GM19328 (cell line): ENCODE measurements around the gene XRN2.
"Not testable (repeated sequence)": the region's sequence is repeated elsewhere in the genome, so short reads cannot be mapped to it uniquely, and the experiment has no call there.

Source experiments
- ATAC-seq: cut with Tn5 transposase; IDR thresholded peaks from one replicate; pipeline ENCODE4 v1.9.1; 2021; ENCODE audit warnings: mild to moderate bottlenecking, moderate library complexity; ENCODE audit not compliant: unreplicated experiment

Gene XRN2

DNA sequence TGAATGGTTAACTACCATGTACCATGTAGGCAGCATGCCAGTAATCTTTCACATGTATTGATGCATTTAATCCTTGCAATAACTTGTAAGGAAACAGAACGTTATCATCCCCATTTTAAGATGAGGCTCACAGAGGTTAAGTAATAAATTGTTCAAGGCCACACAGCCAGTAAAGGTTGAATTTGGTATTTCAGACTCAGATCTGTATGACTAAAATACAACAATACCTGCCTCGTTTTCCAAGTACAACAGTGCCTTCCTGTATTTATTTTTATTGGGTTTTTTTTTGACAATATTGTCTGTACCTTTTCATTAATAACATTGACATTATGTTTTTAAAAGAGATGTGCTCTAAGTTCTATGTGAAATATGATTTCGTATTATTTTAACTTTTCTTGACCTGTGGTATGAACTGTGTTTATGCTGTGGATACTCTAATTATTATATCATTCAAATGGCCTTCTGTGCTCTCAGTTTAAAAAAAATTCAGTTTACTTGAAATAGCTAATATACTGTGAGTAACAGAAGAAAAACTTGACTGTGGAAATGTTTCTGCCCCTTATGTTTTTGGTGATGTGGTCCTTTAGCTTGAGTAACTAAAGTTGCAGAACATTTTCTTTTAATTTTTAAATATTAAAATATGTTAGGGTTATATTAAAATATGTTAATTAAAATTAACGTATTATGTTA, 39.7 kb downstream of the XRN2 start:
- no peak for ATAC-seq

GRCh38 chr20:21344206-21344900, 41.2 kb downstream of the XRN2 start:
- ATAC-seq = no peak

DNA sequence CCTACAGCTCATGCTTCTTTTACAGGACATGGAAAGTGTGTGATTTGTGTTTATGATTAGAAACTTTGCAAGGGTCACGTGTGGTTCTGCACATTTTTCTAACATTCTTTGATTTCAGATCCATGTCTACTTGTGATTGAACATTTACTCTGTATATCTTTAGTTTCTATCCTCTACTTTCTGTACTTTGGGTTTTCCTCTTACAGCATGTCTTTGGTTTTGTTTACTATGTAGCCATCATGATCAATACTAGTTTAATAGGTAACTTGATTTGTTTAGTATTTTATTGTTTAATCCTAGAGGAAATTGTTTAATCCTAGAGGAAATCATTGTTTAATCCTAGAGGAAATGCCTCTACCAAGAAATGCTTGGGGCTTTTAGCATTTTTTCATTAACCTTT, 41.8 kb downstream of the XRN2 start:
- no peak for ATAC-seq

DNA sequence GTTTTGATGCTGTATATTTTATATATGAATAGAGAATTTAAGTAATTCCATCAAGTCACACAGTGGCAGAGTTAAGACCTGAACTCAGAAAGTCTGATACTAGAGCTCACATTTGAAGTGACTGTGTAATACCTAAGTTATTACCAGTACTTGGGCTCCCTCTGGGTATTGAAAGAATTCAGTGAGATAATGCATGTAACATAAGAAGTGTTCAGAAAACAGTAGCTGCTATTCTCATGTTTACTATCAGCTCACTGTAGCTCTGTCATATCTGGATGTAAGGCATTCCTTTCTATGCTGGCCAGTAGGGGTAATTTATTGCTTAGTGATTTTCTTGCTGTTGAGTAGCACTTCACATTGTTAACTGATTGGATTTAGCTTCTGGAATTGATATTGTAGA, 49.6 kb downstream of the XRN2 start:
- no peak for ATAC-seq

DNA sequence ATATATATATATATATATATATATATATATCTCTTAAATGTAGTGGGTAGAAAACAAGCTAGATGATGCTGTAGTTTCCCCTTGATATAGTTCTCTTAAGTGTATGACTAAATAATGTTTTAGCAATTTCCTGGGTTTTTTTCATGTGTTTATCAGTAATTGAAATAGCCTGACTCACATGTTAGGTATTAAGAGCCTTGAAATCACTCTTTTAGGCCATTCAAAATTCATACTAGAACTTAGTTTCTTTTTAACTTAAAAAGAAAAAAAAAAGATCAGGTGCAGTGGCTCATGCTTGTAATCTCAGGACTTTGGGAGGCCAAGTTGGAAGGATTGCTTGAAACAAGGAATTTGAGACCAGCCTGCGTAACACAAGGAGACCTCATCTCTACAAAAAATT, 50.1 kb downstream of the XRN2 start:
- no peak for ATAC-seq

DNA sequence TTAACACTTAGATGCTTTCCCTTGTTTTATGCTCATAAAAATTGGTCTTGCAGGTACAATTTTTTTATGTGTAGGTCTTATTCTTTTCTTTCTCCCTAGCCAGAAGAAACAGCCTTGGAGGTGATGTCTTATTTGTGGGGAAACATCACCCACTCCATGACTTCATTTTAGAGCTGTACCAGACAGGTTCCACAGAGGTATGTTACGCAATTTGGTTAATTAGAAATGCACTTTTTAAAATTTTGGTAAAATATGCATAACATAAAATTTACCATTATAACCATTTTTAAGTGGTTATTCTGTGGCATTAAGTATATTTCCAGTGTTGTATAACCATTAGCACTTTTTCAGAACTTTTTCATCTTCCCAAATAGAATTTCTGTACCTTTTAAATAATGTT, 52.9 kb downstream of the XRN2 start:
- no peak for ATAC-seq

DNA sequence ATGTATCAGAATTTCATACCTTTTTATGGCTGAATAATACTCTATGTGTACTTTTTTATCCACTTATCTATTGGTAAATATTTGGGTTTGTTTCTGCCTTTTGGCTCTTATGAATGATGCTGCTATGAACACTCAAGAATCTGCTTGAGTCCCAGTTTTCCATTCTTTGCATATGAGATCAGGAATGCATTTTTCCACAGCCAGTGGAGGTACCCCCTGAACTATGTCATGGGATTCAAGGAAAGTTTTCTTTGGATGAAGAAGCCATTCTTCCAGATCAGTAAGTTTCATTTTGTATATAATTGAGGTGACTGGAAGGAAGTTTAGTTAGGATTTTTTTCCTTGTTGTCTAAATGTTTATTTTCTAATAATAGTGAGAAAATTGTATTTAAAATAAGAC, 53.3 kb downstream of the XRN2 start:
- ATAC-seq = no peak

DNA sequence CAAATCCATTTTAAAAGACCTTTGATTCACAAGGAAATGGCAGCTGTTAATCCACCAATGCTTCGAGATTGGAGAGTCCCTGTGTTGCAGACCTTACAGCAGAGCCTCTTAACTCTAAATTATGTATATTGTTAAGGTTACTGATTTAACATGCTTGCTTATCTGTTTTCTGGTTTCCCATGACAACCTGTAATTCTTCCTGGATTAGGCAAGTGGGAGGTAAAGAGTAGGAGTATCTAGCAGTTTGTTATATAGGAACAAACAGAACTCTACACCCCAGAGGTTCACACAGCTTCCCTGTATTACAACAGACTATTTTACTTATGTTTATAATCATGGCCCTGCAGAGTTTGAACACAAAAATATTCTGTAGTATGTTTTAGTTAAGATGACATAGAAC, 54.7 kb downstream of the XRN2 start:
- no peak for ATAC-seq

- ATAC-seq = no peak
Observed at GRCh38 chr20:21358737-21359136, 55.6 kb downstream of the XRN2 start.

GRCh38 chr20:21360705-21361104, 57.6 kb downstream of the XRN2 start:
- no peak for ATAC-seq

- no peak for ATAC-seq
Observed at GRCh38 chr20:21361266-21361665, 58.1 kb downstream of the XRN2 start.

- no peak for ATAC-seq
Observed at GRCh38 chr20:21364413-21364812, 61.3 kb downstream of the XRN2 start.

DNA sequence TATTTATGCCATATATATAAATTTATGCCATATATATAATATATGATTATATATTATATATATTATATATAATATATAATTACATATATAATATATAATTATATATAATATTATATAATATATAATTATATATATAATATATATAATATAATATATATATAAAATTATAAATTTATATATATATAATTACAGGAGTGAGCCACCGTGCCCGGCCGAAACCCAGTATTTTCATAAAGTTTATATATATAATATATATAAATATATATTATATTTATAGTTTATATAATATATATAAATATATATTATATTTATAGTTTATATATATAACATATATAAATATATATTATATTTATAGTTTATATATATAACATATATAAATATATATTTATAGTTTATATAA, 62.6 kb downstream of the XRN2 start:
- no peak for ATAC-seq

- ATAC-seq = not testable (repeated sequence)
Observed at GRCh38 chr20:21366273-21366672, 63.1 kb downstream of the XRN2 start.

DNA sequence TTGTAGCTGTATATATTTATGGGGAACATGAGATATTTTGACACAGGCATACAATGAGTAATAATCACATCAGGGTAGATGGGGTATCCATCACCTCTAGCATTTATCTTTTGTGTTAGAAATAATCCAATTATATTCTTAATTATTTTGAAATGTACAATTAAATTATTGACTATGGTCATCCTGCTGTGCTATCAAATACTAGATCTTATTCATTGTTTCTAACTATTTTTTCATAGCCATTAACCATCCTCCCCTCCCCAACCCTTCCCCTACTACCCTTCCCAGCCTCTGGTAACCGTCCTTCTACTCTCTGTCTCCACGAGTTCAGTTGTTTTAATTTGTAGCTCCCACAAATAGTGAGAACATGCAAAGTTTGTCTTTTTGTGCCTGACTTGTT, 65.7 kb downstream of the XRN2 start:
- ATAC-seq = no peak

GRCh38 chr20:21371193-21371592, 68.1 kb downstream of the XRN2 start:
- ATAC-seq = no peak

DNA sequence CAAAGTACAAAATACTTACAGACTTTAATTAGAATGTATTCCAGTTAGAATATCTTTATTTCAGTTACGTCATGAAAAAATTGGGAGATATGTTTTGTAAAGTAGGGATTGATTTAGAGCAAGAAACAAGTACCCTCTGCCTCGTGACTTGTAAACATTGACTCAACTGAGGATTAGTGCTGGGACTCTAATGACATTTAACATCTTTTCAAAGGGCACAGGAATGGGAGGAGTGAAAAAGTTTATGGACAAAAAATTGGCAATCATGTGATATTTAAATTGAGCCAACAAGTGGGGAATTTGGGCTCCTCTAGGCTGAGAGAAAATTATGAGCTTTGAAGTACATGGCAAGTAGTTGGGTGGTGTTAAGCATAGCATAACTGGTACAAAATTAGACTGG, 68.9 kb downstream of the XRN2 start:
- ATAC-seq = no peak

DNA sequence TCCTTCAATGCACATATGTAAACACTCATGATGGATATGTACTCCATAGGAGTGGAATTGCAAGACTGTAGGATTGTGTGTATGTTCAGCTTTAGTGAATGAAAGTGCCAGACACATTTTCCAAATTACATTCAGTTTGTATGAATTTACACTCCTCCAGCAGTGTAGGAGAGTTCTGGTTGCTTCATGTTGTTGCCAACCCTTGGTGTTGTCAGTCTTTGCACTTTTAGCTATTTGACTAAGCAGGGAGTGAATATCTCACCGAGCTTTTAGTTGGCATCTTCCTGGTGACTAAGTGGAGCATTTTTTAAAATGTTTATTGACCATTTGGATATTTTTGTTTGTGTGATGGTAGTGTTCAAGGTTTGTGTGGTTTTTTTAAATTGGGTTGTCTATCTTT, 70.3 kb downstream of the XRN2 start:
- no peak for ATAC-seq

- no peak for ATAC-seq
Observed at GRCh38 chr20:21376626-21377025, 73.5 kb downstream of the XRN2 start.

DNA sequence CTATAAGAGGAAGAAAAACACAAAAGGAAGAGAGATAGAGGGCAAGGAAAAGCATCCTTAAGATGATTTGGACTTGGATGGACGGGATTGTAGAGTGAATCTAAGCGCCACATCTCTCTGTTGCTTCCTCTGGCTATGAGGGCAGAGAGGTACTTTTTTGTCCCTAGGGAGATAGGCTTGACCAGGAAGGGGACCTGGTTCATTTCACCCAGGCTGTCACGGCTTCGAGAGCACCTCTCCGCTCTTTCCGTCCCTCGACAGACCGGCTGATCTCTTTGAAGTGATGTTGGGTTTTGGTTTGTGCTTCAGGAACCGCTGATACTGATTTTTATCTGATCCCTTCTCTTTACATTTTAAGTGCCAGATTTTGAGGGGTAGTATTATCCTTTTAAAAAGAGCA, 74.6 kb downstream of the XRN2 start:
- no peak for ATAC-seq

DNA sequence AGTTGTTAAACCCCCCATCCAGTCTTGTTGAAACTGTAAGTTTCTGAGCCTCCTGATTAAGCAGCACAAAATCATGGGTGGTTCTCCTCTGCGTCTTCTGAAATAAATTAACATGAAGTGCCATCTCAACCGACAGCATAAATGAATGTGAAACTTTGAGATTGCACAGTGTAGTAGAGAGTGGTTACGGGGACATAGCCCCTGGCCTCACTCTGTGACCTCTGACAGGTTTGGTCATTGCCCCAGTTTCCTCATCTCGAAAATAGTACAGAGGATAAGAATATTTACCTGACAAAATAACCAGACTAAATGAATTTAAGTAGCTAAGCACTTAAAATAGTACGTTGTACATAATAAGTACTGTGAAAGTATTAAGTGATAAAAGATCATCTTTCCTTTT, 75.1 kb downstream of the XRN2 start:
- no peak for ATAC-seq

DNA sequence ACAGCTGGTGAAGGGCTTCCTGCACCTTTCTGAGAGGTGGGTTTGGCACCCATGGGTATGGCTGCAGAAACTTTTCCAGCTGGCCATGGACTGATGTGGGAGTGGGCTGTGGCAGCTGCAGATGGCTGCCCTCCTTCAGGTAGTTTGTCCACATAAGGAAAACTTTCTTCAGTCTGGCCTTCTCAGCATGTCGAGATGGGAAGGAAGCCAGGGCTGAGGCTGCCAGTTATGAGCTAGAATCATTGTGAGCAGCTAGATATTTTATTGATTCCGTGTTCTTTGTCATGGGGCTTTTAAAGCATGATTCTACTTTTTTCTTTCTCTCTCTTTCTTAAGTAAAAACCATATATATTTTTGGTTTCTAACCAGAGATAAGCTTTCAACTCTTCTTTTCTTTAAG, 77.6 kb downstream of the XRN2 start:
- no peak for ATAC-seq

GRCh38 chr20:21381619-21382018, 78.5 kb downstream of the XRN2 start:
- no peak for ATAC-seq
